Mucosa of gallbladder (tissue), 1 donor: ENCODE data around the gene CLASP2. TPM values are rescaled to one million over a fixed set of nuclear protein-coding genes. Genes with fewer than 3 reads are reported as not detected.
"Not testable (repeated sequence)": the region's sequence is repeated elsewhere in the genome, so short reads cannot be mapped to it uniquely, and the experiment has no call there.

Experiments used
- DNase-seq: peaks from one replicate; pipeline ENCODE4 v3.0.0-alpha.2; 2020; ENCODE audit warnings: low spot score
- total RNA-seq: library from RNA; stranded (reverse); gene quantifications from one replicate; pipeline ENCODE4 v1.2.1, GENCODE V29; 2021
- donor health status: DM: no; HTN: no; CAD: no.

Gene CLASP2
- total RNA-seq, 1 donor from 2014 or later = 50.9 TPM

GRCh38 chr3:33541918-33542317 lies 176.1 kb downstream of the CLASP2 start:
- DNase-seq = no peak

GRCh38 chr3:33538678-33539339 lies 179.2 kb downstream of the CLASP2 start:
- no peak for DNase-seq

- no peak for DNase-seq
These were observed 180.9 kb downstream of the CLASP2 start for GRCh38 chr3:33537133-33537532.

DNA sequence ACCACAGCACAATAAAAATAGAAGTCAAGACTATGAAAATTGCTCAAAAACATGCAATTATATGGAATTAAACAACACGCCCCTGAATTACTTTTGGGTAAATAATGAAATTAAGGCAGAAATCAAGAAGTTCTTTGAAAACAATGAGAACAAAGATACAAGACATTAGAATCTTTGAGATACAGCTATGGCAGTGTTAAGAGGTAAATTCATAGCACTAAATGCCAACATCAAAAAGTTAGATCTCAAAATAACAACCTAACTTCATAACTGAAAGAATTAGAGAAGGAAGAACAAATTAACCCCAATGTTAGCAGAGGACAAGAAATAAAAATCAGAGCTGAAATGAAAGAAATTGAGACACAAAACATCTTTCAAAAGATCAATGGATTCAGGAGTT lies 191.3 kb downstream of the CLASP2 start:
- no peak for DNase-seq

DNA sequence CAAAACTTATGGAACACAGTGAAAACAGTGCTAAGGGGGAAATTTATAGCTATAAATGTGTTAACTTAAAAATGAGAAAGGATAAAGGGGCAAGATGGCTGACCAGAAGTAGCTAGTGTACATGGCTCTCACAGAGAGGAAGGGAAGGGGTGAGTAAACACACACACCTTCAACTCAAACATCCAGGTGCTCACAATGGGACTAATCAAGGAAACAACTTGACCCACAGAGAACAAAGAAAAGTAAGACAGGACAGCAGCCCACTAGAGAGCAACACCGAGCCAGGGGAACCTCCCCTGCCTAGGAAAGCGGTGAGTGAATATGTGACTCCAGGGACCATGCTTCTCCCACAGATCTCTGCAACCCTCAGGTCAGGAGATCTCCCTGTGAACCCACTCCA lies 192.8 kb downstream of the CLASP2 start:
- DNase-seq = no peak

- no peak for DNase-seq
These were observed 194.9 kb downstream of the CLASP2 start for GRCh38 chr3:33523093-33523667.

- no peak for DNase-seq
These were observed 196.3 kb downstream of the CLASP2 start for GRCh38 chr3:33521736-33522135.

GRCh38 chr3:33513262-33513863 lies 204.7 kb downstream of the CLASP2 start:
- no peak for DNase-seq

DNA sequence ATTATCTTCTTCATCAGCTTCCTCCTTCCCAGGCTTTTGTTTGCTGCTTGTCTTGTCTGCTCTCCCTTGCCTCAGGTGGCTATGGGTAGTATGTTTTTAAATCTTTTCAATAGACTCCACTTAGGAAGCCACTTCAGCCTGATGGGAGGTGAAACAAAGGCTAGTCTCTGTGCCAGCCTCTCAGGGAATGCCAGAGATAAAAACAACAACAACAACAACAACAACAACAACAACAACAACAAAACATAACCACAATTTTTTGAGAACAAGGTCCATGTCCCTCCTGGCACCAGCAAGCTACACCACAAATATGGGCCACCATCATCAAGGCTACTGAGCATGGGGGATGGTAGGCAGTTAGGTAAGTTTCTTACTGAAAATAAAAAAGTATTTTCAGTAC lies 213.0 kb downstream of the CLASP2 start:
- DNase-seq = no peak

DNA sequence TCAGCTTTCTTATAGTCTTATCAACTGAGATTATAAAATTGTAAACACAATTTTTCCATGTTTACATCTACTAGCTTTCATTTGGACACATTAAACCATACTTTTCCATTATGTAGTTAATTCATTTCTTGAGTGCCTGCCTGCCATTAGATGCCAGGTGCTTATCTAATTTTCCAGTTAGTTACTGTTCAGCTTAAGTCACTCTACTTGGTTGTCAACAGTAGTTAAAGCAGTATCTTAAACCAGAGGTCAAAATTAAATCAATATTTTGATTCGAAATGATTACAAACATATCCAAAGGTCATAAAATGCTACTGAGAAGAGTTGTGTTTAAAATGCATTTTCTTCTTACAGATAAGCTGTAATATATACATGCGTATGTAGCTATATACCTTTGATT lies 221.6 kb downstream of the CLASP2 start:
- DNase-seq = no peak

GRCh38 chr3:33491721-33492120 lies 226.3 kb downstream of the CLASP2 start:
- DNase-seq = no peak

DNA sequence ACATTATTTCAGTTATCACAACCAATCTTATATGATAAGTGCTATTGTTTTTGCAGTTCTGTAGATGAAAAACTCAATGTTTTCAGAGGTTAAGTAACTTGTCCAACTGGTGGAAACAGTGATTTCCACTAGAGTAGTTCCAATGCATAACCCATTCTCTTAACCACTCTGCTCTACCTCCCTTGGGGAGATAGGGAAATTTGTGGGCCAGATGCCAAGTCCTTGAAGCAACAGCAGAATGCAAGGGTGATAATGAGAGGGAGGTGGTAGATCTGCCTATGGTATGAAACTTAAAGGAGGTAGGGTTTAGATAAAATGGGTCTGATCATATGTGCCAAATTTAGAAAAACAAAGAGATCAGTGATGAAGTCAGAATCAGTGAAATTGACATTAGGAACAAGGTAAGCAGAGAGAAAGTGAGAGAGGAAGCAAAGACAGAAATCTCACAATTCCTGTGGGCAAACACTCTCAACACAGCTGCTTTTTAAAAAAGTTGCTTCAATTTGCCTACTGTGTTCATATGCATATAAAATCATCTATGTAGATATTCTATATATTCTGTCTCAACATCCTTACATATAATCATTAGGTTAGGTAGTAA lies 227.3 kb downstream of the CLASP2 start:
- DNase-seq = no peak

DNA sequence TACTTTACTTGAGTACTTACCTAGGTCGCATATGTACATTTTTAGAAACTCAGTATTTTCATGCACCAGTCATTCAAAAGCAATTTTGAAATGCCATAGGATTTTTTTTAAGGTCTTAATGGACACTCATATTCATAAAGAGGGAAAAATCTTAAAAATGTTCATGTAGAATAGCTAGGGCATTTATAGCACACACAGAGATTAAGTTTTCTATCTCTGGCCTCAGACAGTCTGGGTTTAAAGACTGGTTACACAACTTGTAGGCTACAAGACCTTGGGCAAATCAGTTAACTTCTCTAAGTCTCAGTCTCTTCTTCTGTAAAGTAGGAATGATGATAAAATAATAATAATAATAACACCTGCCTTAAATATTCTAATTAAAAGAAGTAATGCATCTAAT lies 229.4 kb downstream of the CLASP2 start:
- no peak for DNase-seq

DNA sequence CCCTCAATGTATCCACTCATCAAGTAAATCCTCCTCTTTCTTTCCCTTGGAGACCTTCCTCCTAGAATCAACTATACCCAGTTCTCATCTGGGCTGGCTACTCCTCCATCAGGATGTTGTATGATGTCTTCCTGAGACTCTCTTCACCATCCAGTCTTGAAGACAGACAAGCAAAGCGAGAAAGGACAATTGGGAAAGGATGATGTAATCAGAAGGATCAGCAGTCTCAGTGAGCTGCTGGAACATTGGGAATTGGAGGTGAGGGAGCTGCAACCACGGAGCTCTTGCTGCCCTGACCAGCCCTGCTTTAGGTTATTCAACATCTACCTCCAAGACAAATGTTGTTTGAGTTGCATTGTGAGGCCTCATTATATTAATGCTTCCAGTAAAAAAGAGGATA lies 229.8 kb downstream of the CLASP2 start:
- DNase-seq = no peak

DNA sequence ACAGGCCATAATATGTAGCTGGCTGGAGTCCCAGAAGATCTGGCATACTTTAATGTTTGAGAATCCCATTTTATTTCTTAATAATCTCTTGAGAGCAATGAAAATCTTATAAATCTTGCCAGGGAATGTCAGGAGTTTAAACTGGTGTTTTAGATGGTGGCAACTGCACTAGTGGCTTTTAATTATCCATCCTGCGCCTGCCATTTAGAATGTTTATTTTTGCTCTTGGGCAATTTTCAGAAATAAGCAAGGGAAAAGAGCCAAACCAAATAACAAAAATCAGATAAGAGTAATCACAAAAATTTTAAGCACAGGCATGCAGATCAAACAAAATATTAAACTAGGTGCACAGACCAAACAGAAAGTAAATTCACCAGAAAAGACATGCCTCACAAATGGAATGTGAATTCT lies 235.9 kb downstream of the CLASP2 start:
- no peak for DNase-seq

GRCh38 chr3:33474896-33475295 lies 243.2 kb downstream of the CLASP2 start:
- DNase-seq = no peak

- no peak for DNase-seq
These were observed 244.2 kb downstream of the CLASP2 start for GRCh38 chr3:33473813-33474212.

DNA sequence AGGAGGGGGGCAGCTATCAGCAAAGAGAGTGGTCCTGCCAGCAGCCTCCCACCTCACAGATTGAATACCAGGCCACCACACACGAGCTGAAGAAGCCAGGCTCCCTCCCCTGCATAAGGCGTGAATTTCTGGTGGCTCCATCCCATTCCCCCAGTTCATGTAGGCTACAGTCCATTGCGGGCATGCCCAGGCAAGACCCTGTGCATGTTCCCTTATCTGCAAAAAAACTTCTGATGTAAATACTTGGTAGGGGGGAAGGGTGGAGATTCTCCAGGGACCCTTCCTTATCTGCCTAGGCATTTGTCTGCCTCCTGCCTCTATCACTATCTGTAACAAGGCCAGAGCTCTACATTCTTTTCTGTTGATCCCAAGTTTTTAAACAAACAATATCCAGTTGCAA lies 250.3 kb downstream of the CLASP2 start:
- DNase-seq = no peak

DNA sequence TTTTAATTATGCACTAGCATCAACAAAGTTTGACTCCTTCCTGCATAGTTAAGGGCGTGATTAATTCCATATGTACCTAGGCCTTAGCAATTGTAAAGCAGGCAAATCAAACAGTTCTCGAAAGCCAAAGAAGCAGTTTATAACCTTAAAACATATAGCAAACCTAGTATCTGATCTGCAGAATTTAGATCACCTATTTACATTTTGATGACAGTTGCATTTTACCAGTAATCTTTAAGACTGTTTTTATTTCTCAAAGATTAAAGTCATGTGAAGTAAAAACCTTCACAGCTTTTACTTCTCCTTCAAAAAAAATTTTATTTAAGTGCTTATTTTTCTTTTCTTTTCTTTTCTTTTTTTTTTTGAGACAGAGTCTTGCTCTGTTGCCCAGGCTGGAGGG lies 257.0 kb downstream of the CLASP2 start:
- DNase-seq = no peak

DNA sequence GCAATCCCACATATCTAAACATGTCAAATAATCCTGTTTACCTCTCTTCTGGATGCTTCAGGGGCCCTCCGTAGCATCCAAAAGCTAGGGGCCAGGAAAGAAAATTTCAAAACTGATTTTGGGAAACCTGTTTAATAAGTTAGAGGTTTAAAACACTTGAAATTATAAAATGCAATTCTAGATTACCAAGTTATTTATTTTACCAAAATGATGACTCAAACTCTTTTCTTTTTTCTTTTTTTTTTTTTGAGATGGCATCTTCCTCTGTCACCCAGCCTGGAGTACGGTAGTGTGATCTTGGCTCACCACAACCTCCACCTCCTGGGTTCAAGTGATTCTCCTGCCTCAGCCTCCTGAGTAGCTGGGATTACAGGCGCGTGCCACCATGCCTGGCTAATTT lies 258.5 kb downstream of the CLASP2 start:
- not testable (repeated sequence) for DNase-seq

DNA sequence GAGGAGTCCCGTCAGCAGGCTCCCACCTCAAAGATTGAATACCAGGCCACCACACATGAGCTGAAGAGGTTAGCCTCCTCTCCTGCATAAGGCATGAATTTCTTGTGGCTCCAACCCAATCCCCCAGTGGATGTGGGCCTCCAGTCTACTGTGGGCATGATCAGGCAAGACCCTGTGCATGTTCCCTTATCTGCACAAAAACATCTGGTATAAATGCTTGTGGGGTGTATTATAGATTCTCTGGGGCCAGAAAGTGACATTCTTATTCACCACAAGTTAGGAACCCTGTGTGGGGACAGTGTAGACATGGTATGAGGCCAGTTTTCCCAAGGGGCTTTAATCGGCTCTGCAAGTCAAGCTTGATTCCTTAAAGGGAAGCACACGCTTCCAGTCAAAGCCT lies 259.6 kb downstream of the CLASP2 start:
- no peak for DNase-seq

GRCh38 chr3:33456756-33457155 lies 261.3 kb downstream of the CLASP2 start:
- DNase-seq = no peak

DNA sequence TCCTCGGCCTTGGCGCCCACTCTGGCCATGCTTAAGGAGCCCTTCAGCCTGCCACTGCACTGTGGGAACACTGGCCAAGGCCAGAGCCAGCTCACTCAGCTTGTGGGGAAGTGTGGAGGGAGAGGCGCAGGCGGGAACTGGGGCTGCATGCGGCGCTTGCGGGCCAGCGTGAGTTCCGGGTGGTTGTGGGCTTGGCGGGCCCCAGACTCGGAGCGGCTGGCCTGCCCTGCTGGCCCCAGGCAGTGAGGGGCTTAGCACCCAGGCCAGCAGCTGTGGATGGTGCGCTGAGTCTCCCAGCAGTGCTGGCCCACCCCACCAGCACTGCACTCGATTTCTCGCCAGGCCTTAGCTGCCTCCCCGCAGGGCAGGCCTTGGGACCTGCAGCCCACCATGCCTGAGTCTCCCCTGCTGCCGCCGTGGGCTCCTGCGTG lies 264.7 kb downstream of the CLASP2 start:
- DNase-seq = no peak
